ENCODE measurements around the gene INPP5D.
"Not testable (repeated sequence)": the region's sequence is repeated elsewhere in the genome, so short reads cannot be mapped to it uniquely, and the experiment has no call there.

INPP5D gene

GRCh38 chr2:233152541-233152940 is 92.4 kb downstream of the INPP5D start:
- H4K8ac ChIP-seq (ENCODE audit: low read depth, low read length), result no peak overlapping the region
- no peaks in the 10 kb centered on the region for H3K79me1 ChIP-seq (ENCODE audit: low read length)
- H3K4me1 ChIP-seq (ENCODE audit: control insufficient read depth, low read depth, low read length), result no peaks in the 10 kb centered on the region
- H3K18ac ChIP-seq (ENCODE audit: low read length), result no peak overlapping the region
- no CpG with 5 or more reads among the region's 5 CpGs for WGBS (ENCODE audit: extremely low coverage, insufficient coverage, low lambda C conversion rate)
- H2BK120ac ChIP-seq (ENCODE audit: low read depth, low read length), result no peak overlapping the region
- DNase-seq, result no peak
- no peak overlapping the region for H3K23ac ChIP-seq (ENCODE audit: low read length)
- no peak overlapping the region for H3K4me2 ChIP-seq (ENCODE audit: low read length)
- H3K79me2 ChIP-seq (ENCODE audit: control insufficient read depth, insufficient read depth, low read length), result no peaks in the 10 kb centered on the region
- no peak overlapping the region for H3K4ac ChIP-seq (ENCODE audit: low read depth, low read length)
- H3K27me3 ChIP-seq (ENCODE audit: insufficient read depth, low read length, poor library complexity), result no peaks in the 10 kb centered on the region
- no peak overlapping the region for H3K4me3 ChIP-seq (ENCODE audit: low read length)
- H4K5ac ChIP-seq (ENCODE audit: low read length), result no peak overlapping the region
- H3K27ac ChIP-seq (ENCODE audit: low read depth, low read length), result no peak overlapping the region
- no peak overlapping the region for H2BK5ac ChIP-seq (ENCODE audit: low read length)
- H3K56ac ChIP-seq (ENCODE audit: low read length), result no peak overlapping the region
- no peak overlapping the region for H3K9ac ChIP-seq (ENCODE audit: low read length)
- no peak overlapping the region for H2AK5ac ChIP-seq (ENCODE audit: low read length)
- H3K36me3 ChIP-seq (ENCODE audit: control insufficient read depth, insufficient read depth, low read length), result no peaks in the 10 kb centered on the region
- no peak overlapping the region for H2BK15ac ChIP-seq (replicated peaks; ENCODE audit: low read depth)

DNA sequence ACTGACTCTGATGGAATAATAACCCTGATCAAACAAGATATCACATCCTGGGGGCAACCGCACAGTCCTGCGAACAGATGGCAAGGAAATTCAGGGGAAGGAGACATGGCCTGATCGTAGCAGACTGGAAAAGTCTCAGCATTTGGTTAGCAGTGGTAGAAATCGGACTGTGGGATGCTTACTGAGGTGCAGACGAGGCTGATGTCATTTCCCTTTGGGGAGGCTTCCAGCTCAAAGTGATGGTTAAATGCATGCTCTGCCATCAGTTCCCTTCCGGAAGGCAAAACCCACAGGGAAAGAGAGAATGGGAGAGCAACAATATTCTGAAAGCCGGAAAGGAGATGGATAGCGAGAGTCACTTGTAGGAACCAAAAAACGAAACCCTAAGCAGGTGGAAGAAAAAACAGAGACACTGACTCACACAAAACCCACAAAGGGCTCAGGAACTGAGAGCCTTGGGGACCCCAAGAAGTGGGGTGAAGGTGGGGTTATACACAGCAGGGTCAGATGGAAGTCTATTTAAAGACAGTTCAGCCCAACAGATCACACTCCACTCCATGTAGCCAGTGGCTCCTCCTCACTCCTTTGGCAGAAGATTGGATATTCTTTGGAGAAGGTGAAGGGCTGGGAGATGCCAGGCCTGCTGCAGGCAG is 93.1 kb downstream of the INPP5D start:
- Histone ChIP-seq H3K4me2 (ENCODE audit: low read length) (no peak overlapping the region), H3K27ac (ENCODE audit: low read depth, low read length) (no peak overlapping the region), H3K79me1 (ENCODE audit: low read length) (no peaks in the 10 kb centered on the region), H3K4me1 (ENCODE audit: control insufficient read depth, low read depth, low read length) (no peaks in the 10 kb centered on the region), H2AK5ac (ENCODE audit: low read length) (no peak overlapping the region), H3K4me3 (ENCODE audit: low read length) (no peak overlapping the region), H3K27me3 (ENCODE audit: insufficient read depth, low read length, poor library complexity) (no peaks in the 10 kb centered on the region), H3K18ac (ENCODE audit: low read length) (no peak overlapping the region), H3K4ac (ENCODE audit: low read depth, low read length) (no peak overlapping the region), H3K36me3 (ENCODE audit: control insufficient read depth, insufficient read depth, low read length) (no peaks in the 10 kb centered on the region), H3K23ac (ENCODE audit: low read length) (no peak overlapping the region), H3K79me2 (ENCODE audit: control insufficient read depth, insufficient read depth, low read length) (no peaks in the 10 kb centered on the region), H4K5ac (ENCODE audit: low read length) (no peak overlapping the region), H2BK15ac (replicated peaks; ENCODE audit: low read depth) (no peak overlapping the region), H4K8ac (ENCODE audit: low read depth, low read length) (no peak overlapping the region), H3K56ac (ENCODE audit: low read length) (no peak overlapping the region), H2BK5ac (ENCODE audit: low read length) (no peak overlapping the region), H3K9ac (ENCODE audit: low read length) (no peak overlapping the region), H2BK120ac (ENCODE audit: low read depth, low read length) (no peak overlapping the region)
- WGBS (ENCODE audit: extremely low coverage, insufficient coverage, low lambda C conversion rate), result no CpG with 5 or more reads among the region's 9 CpGs
- no peak for DNase-seq

GRCh38 chr2:233156001-233156400 is 95.9 kb downstream of the INPP5D start:
- Histone ChIP-seq H3K27me3 (ENCODE audit: insufficient read depth, low read length, poor library complexity) (no peaks in the 10 kb centered on the region), H3K27ac (ENCODE audit: low read depth, low read length) (no peak overlapping the region), H3K79me1 (ENCODE audit: low read length) (no peaks in the 10 kb centered on the region), H3K4ac (ENCODE audit: low read depth, low read length) (no peak overlapping the region), H3K18ac (ENCODE audit: low read length) (no peak overlapping the region), H3K4me2 (ENCODE audit: low read length) (no peak overlapping the region), H3K4me3 (ENCODE audit: low read length) (no peak overlapping the region), H3K4me1 (ENCODE audit: control insufficient read depth, low read depth, low read length) (no peaks in the 10 kb centered on the region), H2AK5ac (ENCODE audit: low read length) (no peak overlapping the region), H4K8ac (ENCODE audit: low read depth, low read length) (no peak overlapping the region), H3K23ac (ENCODE audit: low read length) (no peak overlapping the region), H3K9ac (ENCODE audit: low read length) (no peak overlapping the region), H3K56ac (ENCODE audit: low read length) (no peak overlapping the region), H2BK5ac (ENCODE audit: low read length) (no peak overlapping the region), H3K36me3 (ENCODE audit: control insufficient read depth, insufficient read depth, low read length) (no peaks in the 10 kb centered on the region), H2BK120ac (ENCODE audit: low read depth, low read length) (no peak overlapping the region), H3K79me2 (ENCODE audit: control insufficient read depth, insufficient read depth, low read length) (no peaks in the 10 kb centered on the region), H2BK15ac (replicated peaks; ENCODE audit: low read depth) (no peak overlapping the region), H4K5ac (ENCODE audit: low read length) (no peak overlapping the region)
- no peak for DNase-seq
- WGBS (ENCODE audit: extremely low coverage, insufficient coverage, low lambda C conversion rate), result no CpG with 5 or more reads among the region's 4 CpGs

DNA sequence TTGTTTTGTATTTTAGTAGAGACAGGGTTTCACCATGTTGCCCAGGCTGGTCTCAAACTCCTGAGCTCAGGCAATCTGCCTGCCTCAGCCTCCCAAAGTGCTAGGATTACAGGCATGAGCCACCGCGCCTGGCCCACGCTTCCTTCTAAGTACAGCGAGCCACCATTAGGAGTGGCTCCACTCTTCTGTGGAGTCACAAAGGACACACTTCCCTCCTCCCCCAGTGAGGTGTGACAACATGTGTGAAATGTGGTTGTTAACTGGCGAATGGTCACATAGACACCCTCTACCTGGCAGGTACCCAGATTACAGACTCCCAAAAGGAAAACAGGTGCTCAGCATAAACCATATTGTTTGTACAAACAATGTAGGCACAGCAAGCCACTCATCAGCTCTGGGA is 96.3 kb downstream of the INPP5D start:
- WGBS (ENCODE audit: extremely low coverage, insufficient coverage, low lambda C conversion rate), result no CpG with 5 or more reads among the region's 5 CpGs
- H3K9ac ChIP-seq (ENCODE audit: low read length); H2BK120ac ChIP-seq (ENCODE audit: low read depth, low read length); H3K4me3 ChIP-seq (ENCODE audit: low read length); H3K18ac ChIP-seq (ENCODE audit: low read length); H2AK5ac ChIP-seq (ENCODE audit: low read length); H3K4me1 ChIP-seq (ENCODE audit: control insufficient read depth, low read depth, low read length); H3K79me2 ChIP-seq (ENCODE audit: control insufficient read depth, insufficient read depth, low read length); H4K5ac ChIP-seq (ENCODE audit: low read length); H3K56ac ChIP-seq (ENCODE audit: low read length); H3K4me2 ChIP-seq (ENCODE audit: low read length); H3K27ac ChIP-seq (ENCODE audit: low read depth, low read length); H3K79me1 ChIP-seq (ENCODE audit: low read length); H3K36me3 ChIP-seq (ENCODE audit: control insufficient read depth, insufficient read depth, low read length); H4K8ac ChIP-seq (ENCODE audit: low read depth, low read length); H2BK15ac ChIP-seq (replicated peaks; ENCODE audit: low read depth); H3K23ac ChIP-seq (ENCODE audit: low read length); H2BK5ac ChIP-seq (ENCODE audit: low read length); DNase-seq; H3K27me3 ChIP-seq (ENCODE audit: insufficient read depth, low read length, poor library complexity); H3K4ac ChIP-seq (ENCODE audit: low read depth, low read length): not testable (repeated sequence)

DNA sequence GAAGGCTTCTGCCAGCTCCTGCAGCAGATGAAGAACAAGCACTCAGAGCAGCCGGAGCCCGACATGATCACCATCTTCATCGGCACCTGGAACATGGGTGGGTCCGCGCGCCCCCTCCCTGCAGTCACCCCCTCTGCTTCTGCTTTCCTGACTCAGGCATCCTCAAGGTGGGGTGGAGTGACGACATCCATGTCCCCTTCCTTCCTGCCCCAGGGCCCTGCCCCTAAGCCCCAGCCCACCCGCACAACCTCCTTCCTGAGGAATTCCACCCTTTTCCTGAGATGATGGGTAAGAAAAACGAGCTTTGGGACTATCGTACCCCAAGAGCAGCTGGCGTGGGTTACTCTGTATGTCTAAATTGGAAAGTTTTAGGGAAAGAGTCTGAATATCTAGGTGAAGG is 101.6 kb downstream of the INPP5D start:
- DNase-seq, result no peak
- no peaks in the 10 kb centered on the region for H3K79me1 ChIP-seq (ENCODE audit: low read length)
- no peak overlapping the region for H4K5ac ChIP-seq (ENCODE audit: low read length)
- no peak overlapping the region for H3K23ac ChIP-seq (ENCODE audit: low read length)
- H2BK5ac ChIP-seq (ENCODE audit: low read length), result no peak overlapping the region
- H3K36me3 ChIP-seq (ENCODE audit: control insufficient read depth, insufficient read depth, low read length), result no peaks in the 10 kb centered on the region
- no peak overlapping the region for H2BK120ac ChIP-seq (ENCODE audit: low read depth, low read length)
- no peaks in the 10 kb centered on the region for H3K79me2 ChIP-seq (ENCODE audit: control insufficient read depth, insufficient read depth, low read length)
- H3K4me2 ChIP-seq (ENCODE audit: low read length), result no peak overlapping the region
- H3K4me1 ChIP-seq (ENCODE audit: control insufficient read depth, low read depth, low read length), result no peaks in the 10 kb centered on the region
- no peak overlapping the region for H3K9ac ChIP-seq (ENCODE audit: low read length)
- H3K4me3 ChIP-seq (ENCODE audit: low read length), result no peak overlapping the region
- no peaks in the 10 kb centered on the region for H3K27me3 ChIP-seq (ENCODE audit: insufficient read depth, low read length, poor library complexity)
- WGBS (ENCODE audit: extremely low coverage, insufficient coverage, low lambda C conversion rate), result no CpG with 5 or more reads among the region's 11 CpGs
- no peak overlapping the region for H3K27ac ChIP-seq (ENCODE audit: low read depth, low read length)
- no peak overlapping the region for H2AK5ac ChIP-seq (ENCODE audit: low read length)
- H3K18ac ChIP-seq (ENCODE audit: low read length), result no peak overlapping the region
- H4K8ac ChIP-seq (ENCODE audit: low read depth, low read length), result no peak overlapping the region
- H2BK15ac ChIP-seq (replicated peaks; ENCODE audit: low read depth), result no peak overlapping the region
- no peak overlapping the region for H3K4ac ChIP-seq (ENCODE audit: low read depth, low read length)
- H3K56ac ChIP-seq (ENCODE audit: low read length), result no peak overlapping the region

DNA sequence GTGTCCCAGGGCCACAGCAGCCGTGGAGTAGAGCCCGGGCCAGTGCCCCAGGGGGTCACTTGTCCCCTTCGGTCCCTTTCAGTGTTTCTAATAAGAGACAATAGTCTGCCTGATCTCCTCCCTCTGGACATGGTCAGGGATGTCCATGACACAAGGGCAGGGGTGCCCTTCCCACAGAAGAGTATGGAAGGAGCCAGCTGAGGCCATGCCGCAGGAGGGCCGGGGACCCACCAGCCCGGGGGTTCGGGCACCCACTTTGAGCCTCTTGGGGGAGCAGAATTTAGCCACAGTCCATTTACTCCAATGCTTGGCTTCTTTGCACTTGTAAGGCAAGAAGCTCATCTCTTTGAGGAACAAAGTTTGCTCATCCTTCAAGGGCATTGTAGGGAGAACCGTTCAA is 102.6 kb downstream of the INPP5D start:
- no peak overlapping the region for H3K4me3 ChIP-seq (ENCODE audit: low read length)
- no peak overlapping the region for H3K27ac ChIP-seq (ENCODE audit: low read depth, low read length)
- no peak overlapping the region for H3K4ac ChIP-seq (ENCODE audit: low read depth, low read length)
- no peak overlapping the region for H3K56ac ChIP-seq (ENCODE audit: low read length)
- H2BK120ac ChIP-seq (ENCODE audit: low read depth, low read length), result no peak overlapping the region
- no peak overlapping the region for H4K8ac ChIP-seq (ENCODE audit: low read depth, low read length)
- no peaks in the 10 kb centered on the region for H3K36me3 ChIP-seq (ENCODE audit: control insufficient read depth, insufficient read depth, low read length)
- H3K27me3 ChIP-seq (ENCODE audit: insufficient read depth, low read length, poor library complexity), result no peaks in the 10 kb centered on the region
- H3K18ac ChIP-seq (ENCODE audit: low read length), result no peak overlapping the region
- no peak overlapping the region for H2BK5ac ChIP-seq (ENCODE audit: low read length)
- no peaks in the 10 kb centered on the region for H3K79me1 ChIP-seq (ENCODE audit: low read length)
- H3K4me1 ChIP-seq (ENCODE audit: control insufficient read depth, low read depth, low read length), result no peaks in the 10 kb centered on the region
- H3K9ac ChIP-seq (ENCODE audit: low read length), result no peak overlapping the region
- no peak overlapping the region for H3K23ac ChIP-seq (ENCODE audit: low read length)
- H3K4me2 ChIP-seq (ENCODE audit: low read length), result no peak overlapping the region
- WGBS (ENCODE audit: extremely low coverage, insufficient coverage, low lambda C conversion rate), result no CpG with 5 or more reads among the region's 8 CpGs
- no peak overlapping the region for H2AK5ac ChIP-seq (ENCODE audit: low read length)
- DNase-seq, result no peak
- H4K5ac ChIP-seq (ENCODE audit: low read length), result no peak overlapping the region
- no peak overlapping the region for H2BK15ac ChIP-seq (replicated peaks; ENCODE audit: low read depth)
- no peaks in the 10 kb centered on the region for H3K79me2 ChIP-seq (ENCODE audit: control insufficient read depth, insufficient read depth, low read length)

Measured in mesendoderm (in vitro differentiated cells).